HG02642 (cell line): ENCODE results near the gene SORT1.
A peak's percentile ranks its signal among the peaks of the same experiment; 100 is the strongest.

Source experiments
- ATAC-seq: cut with Tn5 transposase; IDR thresholded peaks from one replicate; pipeline ENCODE4 v1.9.1; 2021; ENCODE audit warnings: mild to moderate bottlenecking; ENCODE audit not compliant: unreplicated experiment, poor library complexity

The SORT1 gene

GRCh38 chr1:109280862-109281261, 116.9 kb downstream of the SORT1 start:
- ATAC-seq, result no peak

DNA sequence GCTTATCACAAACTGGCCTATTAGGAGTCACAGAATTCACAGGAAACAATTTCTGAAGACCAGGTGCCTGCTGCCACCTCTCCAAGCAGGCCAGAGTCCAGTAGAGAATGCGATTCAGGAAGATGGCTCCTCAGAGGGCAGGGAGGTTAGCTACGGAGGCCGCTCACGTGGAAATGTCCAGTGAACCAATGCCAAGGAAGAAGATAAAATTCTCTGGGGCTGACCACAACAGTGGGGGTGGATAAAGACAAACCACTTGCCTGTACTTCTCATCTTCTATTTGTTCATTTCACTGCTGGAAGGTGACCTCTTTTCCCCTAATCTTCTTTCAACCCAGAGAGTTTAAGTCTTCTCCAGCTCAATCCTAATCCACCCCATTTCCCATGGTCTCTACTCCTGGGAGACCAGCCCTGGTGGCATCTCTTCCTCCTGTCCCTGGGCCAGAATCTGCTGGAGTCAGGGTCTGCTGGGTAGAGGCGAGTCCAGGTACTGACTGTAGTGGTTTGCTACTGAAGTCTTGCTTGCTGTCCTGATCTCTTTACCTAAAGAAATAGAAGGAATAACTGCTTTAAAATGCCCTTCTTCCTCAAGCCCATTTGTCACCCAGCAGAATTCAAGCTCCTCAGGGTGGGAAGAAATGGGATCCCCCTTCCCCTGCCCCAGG, 118.0 kb downstream of the SORT1 start:
- ATAC-seq, result no peak

- peak; percentile 78 for ATAC-seq
Measured at GRCh38 chr1:109277434-109278204, 120.1 kb downstream of the SORT1 start.

GRCh38 chr1:109275706-109276345, 121.9 kb downstream of the SORT1 start:
- ATAC-seq, result no peak

- ATAC-seq, result no peak
Measured at GRCh38 chr1:109274533-109275476, 122.9 kb downstream of the SORT1 start.

DNA sequence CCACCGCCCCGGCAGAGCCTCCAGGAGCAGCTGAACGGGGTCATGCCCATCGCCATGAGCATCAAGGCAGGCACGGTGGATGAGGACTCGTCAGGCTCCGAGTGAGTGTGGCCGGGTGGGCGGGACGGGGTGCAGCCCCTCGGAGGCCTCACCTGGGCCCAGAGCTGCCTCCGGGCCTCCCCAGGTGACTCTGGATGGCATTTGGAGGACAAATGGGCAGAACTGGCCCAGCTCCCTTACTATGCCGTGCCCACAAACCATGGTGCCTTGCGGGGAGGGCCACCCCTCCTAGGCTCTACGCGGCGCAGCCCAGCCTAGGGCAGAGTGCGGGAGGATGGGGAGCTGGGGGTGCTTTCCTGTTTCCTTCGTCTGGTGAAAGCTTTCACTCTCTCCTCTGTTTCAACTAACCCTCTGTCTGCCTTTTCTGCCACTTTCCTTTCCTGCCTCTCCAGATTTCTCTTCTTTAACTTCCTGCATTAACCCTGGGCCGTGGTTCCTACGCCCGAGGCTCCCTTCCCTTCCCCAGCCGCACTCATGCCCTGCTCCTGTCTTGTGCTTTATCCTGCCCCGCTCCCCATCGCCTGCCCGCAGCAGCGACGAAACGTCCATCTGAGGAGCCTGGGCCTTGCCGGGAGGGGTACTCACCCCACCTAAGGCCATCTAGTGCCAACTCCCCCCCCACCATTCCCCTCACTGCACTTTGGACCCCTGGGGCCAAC, 124.0 kb downstream of the SORT1 start:
- no peak for ATAC-seq

DNA sequence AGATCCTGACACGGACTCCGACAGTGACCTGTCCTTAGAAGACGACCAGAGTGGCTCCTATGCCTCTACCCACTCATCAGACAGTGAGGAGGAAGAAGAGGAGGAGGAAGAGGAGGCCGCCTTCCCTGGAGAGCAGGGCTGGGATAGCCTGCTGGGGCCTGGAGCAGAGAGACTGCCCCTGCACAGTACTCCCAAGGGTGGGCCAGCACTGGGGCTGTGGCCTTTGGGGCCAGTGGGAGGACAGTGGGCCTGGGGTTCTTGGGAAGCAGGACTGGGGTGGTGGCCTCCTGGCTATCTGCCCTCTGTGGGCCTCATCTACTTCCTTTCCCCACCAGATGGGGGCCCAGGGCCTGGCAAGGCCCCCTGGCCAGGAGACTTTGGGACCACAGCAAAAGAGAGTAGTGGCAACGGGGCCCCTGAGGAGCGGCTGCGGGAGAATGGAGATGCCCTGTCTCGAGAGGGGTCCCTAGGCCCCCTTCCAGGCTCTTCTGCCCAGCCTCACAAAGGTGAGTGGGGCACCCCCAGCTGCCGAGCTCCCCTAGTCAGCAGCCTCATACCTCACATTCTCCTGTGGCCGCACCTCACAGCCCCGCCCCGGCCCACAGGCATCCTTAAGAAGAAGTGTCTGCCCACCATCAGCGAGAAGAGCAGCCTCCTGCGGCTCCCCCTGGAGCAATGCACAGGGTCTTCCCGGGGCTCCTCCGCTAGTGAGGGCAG, 124.7 kb downstream of the SORT1 start:
- ATAC-seq, result no peak

- ATAC-seq, result no peak
Measured at GRCh38 chr1:109272021-109272799, 125.5 kb downstream of the SORT1 start.

GRCh38 chr1:109271458-109271857, 126.3 kb downstream of the SORT1 start:
- no peak for ATAC-seq

GRCh38 chr1:109270623-109271317, 126.9 kb downstream of the SORT1 start:
- no peak for ATAC-seq

GRCh38 chr1:109269981-109270622, 127.6 kb downstream of the SORT1 start:
- no peak for ATAC-seq

DNA sequence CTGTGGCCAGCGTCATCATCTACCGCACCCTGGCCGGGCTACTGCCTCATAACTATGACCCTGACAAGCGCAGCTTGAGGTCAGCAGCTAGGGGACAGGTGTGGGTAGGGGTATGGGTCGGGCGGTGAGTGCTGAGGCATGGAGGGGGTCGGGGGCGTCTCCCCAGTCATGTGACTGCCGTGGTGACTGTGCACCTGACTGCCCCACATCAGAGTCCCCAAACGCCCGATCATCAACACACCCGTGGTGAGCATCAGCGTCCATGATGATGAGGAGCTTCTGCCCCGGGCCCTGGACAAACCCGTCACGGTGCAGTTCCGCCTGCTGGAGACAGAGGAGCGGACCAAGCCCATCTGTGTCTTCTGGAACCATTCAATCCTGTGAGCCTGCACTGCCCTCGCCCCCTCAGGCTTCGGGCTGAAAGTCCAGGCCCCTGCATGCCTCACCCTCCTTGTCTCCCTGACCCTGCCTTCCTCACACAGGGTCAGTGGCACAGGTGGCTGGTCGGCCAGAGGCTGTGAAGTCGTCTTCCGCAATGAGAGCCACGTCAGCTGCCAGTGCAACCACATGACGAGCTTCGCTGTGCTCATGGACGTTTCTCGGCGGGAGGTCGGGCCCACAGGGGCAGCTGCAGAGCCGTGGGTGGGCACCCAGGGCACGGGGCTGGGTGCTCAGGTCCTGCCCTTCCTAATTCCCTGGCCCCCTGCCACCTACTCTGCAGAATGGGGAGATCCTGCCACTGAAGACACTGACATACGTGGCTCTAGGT, 128.3 kb downstream of the SORT1 start:
- no peak for ATAC-seq

DNA sequence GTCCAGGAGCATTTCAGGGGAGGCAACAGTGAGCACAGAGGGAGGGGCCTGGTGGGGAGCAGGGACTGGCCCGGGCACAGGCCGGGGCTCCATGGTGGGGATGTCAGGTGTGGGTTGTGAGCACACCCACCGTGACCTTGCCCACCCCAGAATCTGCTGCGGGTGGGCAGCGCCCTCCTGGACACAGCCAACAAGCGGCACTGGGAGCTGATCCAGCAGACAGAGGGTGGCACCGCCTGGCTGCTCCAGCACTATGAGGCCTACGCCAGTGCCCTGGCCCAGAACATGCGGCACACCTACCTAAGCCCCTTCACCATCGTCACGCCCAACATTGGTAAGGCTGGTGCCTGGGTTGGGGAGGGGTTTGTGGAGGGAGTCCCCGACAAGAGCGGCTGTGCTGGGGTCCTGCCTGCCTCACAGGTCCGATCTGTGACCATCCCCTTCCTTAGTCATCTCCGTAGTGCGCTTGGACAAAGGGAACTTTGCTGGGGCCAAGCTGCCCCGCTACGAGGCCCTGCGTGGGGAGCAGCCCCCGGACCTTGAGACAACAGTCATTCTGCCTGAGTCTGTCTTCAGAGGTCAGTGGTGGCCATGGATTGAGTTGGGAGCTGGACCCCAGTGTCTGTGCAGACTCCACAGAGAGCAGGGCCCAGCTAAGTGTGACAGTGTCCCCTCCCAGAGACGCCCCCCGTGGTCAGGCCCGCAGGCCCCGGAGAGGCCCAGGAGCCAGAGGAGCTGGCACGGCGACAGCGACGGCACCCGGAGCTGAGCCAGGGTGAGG, 129.1 kb downstream of the SORT1 start:
- ATAC-seq, result no peak

- no peak for ATAC-seq
Measured at GRCh38 chr1:109267743-109268300, 129.9 kb downstream of the SORT1 start.

- no peak for ATAC-seq
Measured at GRCh38 chr1:109266965-109267364, 130.8 kb downstream of the SORT1 start.
